ENCODE measurements around the gene LIN7A. TPM values are rescaled to one million over a fixed set of nuclear protein-coding genes. Genes with fewer than 3 reads are reported as not detected.

The LIN7A gene, protein sequence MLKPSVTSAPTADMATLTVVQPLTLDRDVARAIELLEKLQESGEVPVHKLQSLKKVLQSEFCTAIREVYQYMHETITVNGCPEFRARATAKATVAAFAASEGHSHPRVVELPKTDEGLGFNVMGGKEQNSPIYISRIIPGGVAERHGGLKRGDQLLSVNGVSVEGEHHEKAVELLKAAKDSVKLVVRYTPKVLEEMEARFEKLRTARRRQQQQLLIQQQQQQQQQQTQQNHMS
- total RNA-seq (ENCODE audit: low replicate concordance), result 18.3 and 31.7 TPM in 2 replicates

DNA sequence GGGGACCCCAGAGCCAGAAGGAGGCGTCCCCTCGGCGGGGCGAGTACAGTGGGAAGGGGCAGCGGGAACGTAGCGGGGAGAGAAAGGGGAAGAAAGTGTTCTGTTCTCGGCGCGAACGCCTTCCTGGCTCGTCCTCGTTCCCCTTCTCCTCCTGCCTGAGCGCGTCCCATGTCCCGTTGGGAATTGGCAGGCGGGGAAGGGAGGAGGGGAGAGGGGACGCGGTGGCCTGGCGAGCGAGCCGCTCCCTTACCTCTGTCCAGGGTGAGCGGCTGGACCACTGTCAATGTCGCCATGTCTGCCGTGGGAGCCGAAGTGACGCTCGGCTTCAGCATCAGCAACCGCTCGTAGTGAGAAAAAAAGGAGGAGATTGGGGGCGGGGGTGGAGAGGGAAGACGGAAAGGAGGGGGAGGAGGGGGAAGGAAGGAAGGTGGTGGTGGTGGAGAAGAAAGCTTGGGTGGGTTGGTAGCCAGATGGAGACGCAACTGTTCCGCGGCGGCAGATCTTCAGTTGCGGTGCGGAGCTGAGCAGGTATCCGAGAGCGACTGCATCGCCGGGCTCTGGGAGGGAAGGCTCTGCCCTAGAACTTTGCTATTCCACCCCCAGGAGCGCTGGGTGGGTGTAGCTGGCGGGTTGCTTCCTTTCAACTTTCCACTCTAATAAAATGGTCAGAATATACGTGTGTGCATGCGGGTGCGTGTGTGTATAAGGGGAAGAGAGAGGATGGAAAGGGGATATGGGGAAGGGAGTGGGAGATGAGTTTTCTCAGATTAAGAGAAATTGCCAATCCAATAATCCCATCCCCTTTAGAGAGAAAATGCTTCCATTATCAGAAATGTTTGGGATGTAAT lies at the start of gene LIN7A:
LIN7A (minus strand) TSS at position 544 of the 848 bp plus-strand sequence; CDS start at position 332, 212 bp downstream.
- no peak for TF ChIP-seq CTCF (IDR thresholded peaks at IDR 0.05)
- peak; percentile 7 for TF ChIP-seq EZH2phosphoT487 (IDR thresholded peaks at IDR 0.05)
- H2AFZ ChIP-seq (replicated peaks), result peak within 1 kb of the TSS; percentile 99
- no peaks in the 10 kb centered on the region for H3K36me3 ChIP-seq
- peak; percentile 73 for DNase-seq (ENCODE audit: low spot score)
- H3K36me3 Mint-ChIP-seq, result no peaks in the 10 kb centered on the region
- peaks cover 19% of the 10 kb centered on the region for H3K27me3 ChIP-seq
- H3K9ac ChIP-seq, result peak within 1 kb of the TSS; percentile 48
- H3K4me3 Mint-ChIP-seq, result peak within 1 kb of the TSS; percentile 94
- peak within 1 kb of the TSS; percentile 83 for H3K27ac Mint-ChIP-seq
- peak within 1 kb of the TSS; percentile 96 for H3K4me2 ChIP-seq
- no peaks in the 10 kb centered on the region for H3K9me3 Mint-ChIP-seq
- peaks cover 18% of the 10 kb centered on the region for H3K4me1 ChIP-seq
- H3F3A ChIP-seq (ENCODE audit: low read depth), result peaks cover 15% of the 10 kb centered on the region
- H3K79me2 ChIP-seq (ENCODE audit: low read depth), result peaks cover 23% of the 10 kb centered on the region
- H3K9me3 ChIP-seq (ENCODE audit: low read depth), result no peaks in the 10 kb centered on the region
- H3K27me3 Mint-ChIP-seq (ENCODE audit: insufficient read depth, low read depth), result peaks cover 7% of the 10 kb centered on the region
- H3K4me3 ChIP-seq, result peak within 1 kb of the TSS; percentile 95
- peak within 1 kb of the TSS; percentile 18 for H3K27ac ChIP-seq
- H4K20me1 ChIP-seq (ENCODE audit: low read depth), result no peaks in the 10 kb centered on the region
- peaks cover 33% of the 10 kb centered on the region for H3K4me1 Mint-ChIP-seq

- Mint-ChIP-seq H3K36me3 (no peaks in the 10 kb centered on the region), H3K4me3 (no peak overlapping the region), H3K9me3 (no peaks in the 10 kb centered on the region), H3K27ac (no peak overlapping the region), H3K4me1 (no peaks in the 10 kb centered on the region), H3K27me3 (ENCODE audit: insufficient read depth, low read depth) (peaks cover 2% of the 10 kb centered on the region)
- no peaks in the 10 kb centered on the region for H3K79me2 ChIP-seq (ENCODE audit: low read depth)
- H3K27me3 ChIP-seq, result no peaks in the 10 kb centered on the region
- H3K9me3 ChIP-seq (ENCODE audit: low read depth), result no peaks in the 10 kb centered on the region
- H3K4me1 ChIP-seq, result no peaks in the 10 kb centered on the region
- no peak overlapping the region for H3K4me3 ChIP-seq
- H3K9ac ChIP-seq, result no peak overlapping the region
- H3K4me2 ChIP-seq, result no peak overlapping the region
- DNase-seq (ENCODE audit: low spot score), result no peak
- H3F3A ChIP-seq (ENCODE audit: low read depth), result no peaks in the 10 kb centered on the region
- H3K36me3 ChIP-seq, result no peaks in the 10 kb centered on the region
- H2AFZ ChIP-seq (replicated peaks), result no peak overlapping the region
- no peak overlapping the region for H3K27ac ChIP-seq
- TF ChIP-seq EZH2 (IDR thresholded peaks at IDR 0.05) (no peak), EZH2phosphoT487 (IDR thresholded peaks at IDR 0.05) (no peak), CTCF (IDR thresholded peaks at IDR 0.05) (no peak)
- H4K20me1 ChIP-seq (ENCODE audit: low read depth), result no peaks in the 10 kb centered on the region
Observed at GRCh38 chr12:80986224-80986623, 48.5 kb upstream of the LIN7A start.

- Histone ChIP-seq H4K20me1 (ENCODE audit: low read depth) (no peaks in the 10 kb centered on the region), H3K27ac (no peak overlapping the region), H3K9me3 (ENCODE audit: low read depth) (no peaks in the 10 kb centered on the region), H2AFZ (replicated peaks) (peak overlapping the region; percentile 64), H3K4me2 (no peak overlapping the region), H3K4me3 (no peak overlapping the region), H3F3A (ENCODE audit: low read depth) (no peaks in the 10 kb centered on the region), H3K27me3 (no peaks in the 10 kb centered on the region), H3K4me1 (no peaks in the 10 kb centered on the region), H3K9ac (no peak overlapping the region), H3K79me2 (ENCODE audit: low read depth) (no peaks in the 10 kb centered on the region), H3K36me3 (no peaks in the 10 kb centered on the region)
- Mint-ChIP-seq H3K4me3 (no peak overlapping the region), H3K27me3 (ENCODE audit: insufficient read depth, low read depth) (peaks cover 2% of the 10 kb centered on the region), H3K9me3 (no peaks in the 10 kb centered on the region), H3K4me1 (no peaks in the 10 kb centered on the region), H3K36me3 (no peaks in the 10 kb centered on the region), H3K27ac (no peak overlapping the region)
- DNase-seq (ENCODE audit: low spot score), result no peak
- TF ChIP-seq EZH2phosphoT487 (IDR thresholded peaks at IDR 0.05) (no peak), EZH2 (IDR thresholded peaks at IDR 0.05) (no peak), CTCF (IDR thresholded peaks at IDR 0.05) (no peak)
Observed at GRCh38 chr12:80979816-80980215, 42.1 kb upstream of the LIN7A start.
